Non-pigmented ciliary epithelial cell (primary cell): ENCODE measurements around the gene DDX20.

Source experiments
- DNase-seq: peaks from one replicate; pipeline ENCODE4 v3.0.0-alpha.2; 2010; ENCODE audit warnings: low read depth

The DDX20 gene

DNA sequence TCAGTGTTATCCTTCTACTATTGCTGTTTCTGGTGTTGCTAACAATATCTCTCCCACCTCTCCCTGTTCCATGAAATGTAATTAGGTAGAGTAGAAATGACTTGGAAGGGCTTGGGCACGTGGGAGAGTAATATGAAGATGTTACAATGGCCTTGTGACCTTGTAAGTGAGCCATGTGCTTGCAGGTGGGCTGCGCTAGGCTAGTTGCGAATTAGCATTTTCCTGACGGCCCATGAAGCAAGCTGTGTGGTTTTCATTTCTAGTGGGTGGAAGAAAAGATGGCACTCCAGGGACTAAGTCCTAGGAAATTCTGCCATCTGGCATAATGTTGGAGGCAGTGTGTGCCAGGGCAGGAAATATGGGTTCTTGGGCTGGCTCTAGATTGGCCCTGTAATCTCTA, 7.8 kb upstream of the DDX20 start:
- DNase-seq: no peak

DNA sequence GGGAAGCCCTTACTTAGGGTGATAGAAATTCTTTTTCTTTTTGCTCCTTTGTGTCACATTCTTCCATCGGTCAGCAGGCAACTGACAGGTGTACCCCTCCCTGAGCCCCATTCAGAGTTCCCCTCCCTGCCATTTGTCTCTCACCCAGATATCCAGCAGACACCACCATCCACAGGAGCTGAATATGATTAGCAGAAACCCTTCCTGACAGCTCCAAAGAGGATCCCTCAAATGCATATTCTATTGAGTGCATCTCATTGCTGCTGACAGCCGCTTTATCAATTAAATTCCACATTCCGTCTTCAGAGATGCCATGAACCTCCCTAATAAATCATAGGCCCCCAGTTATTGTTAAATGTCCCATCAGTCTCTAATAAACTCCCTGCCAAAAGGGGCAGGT, 6.1 kb upstream of the DDX20 start:
- DNase-seq: no peak

DNA sequence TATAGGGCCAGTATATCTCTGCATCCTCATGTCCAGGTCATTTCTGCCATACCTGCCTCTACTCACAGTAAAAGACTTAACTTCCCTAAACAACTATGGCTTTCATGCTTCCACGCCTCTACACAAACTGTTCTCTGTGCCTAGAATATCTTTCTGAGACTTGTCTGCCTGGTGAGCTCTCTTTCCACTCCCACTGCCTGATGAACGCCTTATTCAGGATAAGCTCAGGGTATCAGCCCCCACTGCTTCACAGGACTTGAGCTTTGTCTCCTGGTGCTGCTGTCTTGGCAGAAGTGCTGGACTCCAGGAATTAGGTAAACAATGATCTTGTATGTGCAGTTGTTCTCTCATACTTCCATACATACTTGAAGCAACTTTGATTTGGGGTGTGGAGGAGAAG, 4.8 kb upstream of the DDX20 start:
- no peak for DNase-seq

DNA sequence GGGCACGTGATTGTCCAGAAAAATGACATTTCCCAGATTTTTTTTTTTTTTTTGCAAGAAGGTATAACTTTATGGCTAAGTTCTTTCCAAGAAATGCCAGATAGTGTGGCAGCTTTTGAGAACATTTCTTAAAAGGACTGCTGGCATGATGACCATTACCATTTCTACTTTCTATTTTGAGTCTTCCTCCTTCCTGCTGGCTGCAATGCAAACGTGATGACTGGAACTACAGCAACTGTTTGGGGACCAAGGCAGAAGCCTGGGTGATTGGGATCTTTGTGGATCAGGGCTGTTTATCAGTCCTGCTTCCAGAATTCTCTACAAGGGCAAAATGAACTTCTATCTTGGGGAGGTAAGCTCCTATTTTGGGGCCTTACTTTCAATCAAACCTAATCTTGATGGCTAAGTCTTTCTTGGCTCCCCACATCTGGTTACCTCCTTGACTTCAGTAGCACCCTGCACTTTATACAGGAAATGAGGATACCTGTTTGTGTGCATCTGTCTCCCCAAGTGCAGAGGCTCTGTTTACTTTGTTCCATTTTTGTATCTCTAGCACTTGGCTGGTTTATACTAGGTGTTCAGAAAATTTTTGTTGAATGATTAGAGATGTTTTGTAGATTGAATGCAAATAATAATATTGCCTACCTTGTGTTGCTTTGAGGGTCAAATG, 3.7 kb upstream of the DDX20 start:
- no peak for DNase-seq

DNA sequence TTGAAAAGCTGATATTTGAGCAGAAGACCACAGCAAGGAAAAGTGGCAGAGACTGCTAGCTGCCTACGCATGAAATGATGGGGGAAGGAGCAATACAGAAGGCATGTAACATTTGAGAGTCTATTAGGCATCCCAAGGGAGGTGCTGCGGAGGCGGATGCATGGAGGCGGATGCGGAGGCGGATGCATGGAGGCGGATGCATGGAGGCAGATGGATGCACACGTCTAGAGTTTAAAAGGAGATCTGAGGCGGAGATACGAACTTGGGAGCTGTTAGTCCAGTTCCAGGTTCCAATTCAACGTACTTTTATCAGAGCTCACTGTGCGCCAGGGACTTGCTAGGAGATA, 744 bp upstream of the DDX20 start:
- no peak for DNase-seq

DNA sequence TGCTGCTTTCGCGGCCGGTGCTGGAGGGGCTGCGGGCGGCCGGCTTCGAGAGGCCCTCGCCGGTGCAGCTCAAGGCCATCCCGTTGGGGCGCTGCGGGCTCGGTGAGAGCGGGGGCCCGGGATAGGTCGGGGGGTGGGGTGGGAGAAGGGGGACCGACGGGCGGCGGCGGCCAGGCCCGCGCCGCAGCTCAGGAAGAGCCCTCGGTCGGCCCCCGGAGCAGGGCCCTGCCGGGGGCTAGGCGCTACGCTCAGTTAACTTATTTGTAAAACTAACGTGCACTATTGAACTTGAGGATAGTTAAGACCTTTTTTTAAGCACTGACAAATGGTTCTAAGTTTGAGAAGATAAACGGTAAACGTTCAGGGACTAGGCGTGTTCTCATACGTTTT, 418 bp downstream of the DDX20 start:
- DNase-seq: no peak

DNA sequence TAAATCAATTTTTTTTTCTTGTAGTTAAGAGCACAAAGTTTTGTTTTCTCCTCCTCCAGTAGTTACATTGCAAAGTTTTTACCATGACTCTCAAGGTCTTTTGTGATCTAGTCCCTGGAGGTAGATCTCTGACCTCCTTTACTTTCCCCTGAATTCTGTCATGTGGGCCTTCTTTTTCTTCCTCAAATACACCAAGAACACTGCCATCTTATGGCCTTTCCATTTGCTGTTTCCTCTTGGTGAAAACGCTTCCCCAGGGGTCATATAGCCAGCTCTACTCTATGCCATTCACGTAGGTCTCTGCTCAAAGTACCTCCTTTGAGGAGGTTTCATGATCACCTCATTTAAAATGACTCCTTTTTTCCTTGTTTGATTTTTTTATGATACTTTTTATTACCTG, 2.7 kb downstream of the DDX20 start:
- no peak for DNase-seq

DNA sequence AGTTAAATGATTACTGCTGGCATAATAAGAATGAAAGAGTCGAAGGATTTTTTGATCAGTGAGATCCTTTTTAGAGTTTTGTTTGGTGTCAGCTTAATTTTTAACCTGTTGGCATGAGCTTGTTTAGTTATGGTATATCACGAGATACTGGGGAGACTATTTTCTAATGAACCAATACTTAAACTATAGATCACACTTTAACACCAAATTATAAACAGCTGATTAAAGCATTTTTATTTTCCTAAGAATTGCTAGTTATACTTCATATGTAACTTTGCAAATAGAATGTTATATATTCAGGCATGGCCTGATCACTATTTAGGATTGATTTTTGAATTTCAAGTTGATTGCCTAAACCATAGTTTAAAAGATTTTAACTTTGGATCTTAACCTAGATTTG, 6.0 kb downstream of the DDX20 start:
- no peak for DNase-seq

DNA sequence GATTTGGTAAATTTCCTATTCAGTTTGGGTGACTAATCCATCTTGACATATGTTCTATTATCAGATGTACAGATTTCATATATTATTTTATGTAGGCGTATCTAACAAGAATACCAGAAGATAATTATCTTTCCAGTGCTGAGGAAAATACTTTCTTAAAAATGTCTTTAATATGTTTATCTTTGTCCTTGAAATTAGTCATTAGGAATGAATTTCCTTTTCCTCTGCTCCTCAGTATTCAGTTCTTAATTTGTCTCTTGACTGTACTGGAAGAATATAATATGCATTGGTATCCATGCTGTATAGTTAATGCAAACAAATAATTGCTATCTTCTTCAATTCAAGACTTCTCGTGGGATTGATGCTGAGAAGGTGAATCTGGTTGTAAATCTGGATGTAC, 6.6 kb downstream of the DDX20 start:
- no peak for DNase-seq

DNA sequence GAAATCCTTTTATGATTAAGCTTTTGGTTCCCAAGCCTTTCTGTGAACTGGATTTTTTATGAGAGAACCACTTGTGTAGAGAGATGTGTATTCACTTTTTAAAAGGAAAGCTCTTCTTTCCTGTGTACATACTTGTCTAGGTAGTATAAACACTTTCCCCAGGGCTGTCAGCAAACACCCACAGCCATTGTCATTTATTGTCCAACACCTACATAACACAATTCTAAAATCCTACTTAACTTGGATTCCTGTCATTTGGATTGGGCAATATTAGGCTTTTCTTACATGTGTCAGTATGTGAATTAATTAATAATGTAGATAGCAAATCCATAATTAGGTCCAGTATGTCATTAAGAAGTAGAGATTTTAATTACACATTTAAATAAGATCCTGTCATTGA, 12.3 kb downstream of the DDX20 start:
- DNase-seq: no peak

DNA sequence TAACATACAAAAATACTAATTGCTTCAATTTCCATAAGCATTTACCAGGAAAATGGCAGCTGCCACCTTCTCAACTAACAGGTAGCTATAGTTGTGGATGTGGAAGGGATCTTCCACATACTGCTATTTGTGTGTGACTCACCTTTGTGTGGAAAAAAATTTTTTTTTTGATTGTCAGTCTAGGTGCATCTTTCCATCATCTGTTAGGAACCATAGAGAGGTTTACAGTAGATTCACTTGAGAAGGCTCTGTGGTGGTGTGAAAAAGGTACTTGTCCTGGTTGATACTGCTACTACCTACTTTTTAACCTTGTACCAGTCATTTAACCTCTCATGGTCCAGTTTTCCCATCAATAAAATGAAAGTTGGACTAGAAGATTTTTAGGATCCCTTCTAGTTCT, 12.9 kb downstream of the DDX20 start:
- DNase-seq: no peak

DNA sequence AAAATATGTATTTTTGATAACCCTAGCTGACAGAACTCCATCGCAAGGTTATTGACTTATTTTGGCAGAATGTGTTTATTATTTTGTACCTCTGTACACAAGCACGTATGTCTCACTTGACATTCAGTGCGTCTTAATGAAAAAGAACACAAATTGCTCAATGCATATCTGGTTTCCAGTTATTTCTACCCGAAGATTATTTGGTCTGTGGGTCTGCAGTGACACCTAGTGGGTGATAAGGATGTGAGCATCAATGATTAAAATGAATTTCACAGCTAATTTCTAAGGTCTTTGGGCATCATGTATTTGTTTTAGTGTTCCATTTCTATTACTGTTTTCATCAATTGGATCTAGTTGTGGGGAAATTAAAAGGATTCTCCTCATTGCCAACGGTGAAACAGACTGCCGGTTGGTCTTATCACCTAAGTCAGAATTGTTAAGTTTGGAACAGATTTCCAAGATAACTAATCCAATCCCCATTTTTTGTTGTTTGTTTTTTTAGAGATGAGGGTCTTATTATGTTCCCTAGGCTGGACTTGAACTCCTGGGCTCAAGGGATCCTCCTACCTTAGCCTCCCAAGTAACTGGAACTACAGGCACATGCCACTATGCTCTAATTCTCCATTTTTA, 13.9 kb downstream of the DDX20 start:
- DNase-seq: peak; percentile 34

DNA sequence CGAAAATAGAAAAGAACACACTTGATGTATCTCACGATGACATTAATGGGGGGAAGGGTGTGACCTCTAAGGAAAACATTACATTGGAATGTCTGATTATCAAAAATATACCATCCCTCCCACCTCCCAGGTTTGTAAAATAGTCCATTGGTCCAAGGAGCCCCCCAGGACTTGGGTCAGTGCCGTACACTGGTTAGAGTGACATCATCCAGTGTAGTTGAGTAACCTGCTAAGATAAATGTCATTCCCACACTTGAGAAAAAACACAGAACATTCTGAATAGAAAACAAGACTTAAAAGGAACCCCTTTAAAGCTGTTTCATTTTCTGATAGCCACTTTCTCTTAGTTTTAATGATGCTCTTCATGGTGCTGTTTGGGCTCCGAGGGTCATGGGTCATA, 15.2 kb downstream of the DDX20 start:
- no peak for DNase-seq

DNA sequence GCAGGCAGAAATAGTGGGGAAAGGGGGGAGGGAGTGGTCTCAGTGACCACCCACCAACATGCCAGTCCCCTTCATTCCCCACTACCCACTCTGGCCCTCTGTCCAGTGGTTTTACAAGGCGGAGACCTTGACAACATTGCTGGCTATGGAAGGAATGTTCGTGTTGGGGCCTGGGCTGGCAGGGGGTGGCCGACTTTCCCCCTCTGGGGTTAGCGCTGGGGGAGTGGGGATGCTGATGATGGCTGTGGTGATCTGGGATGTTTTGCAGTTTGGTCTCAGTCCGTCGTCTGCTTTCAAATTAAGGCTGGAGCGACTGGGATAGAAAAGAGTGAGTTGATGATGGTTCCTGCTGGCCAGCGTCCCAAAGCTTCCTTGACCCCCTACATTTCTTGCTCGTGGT, 20.3 kb downstream of the DDX20 start:
- DNase-seq: no peak

DNA sequence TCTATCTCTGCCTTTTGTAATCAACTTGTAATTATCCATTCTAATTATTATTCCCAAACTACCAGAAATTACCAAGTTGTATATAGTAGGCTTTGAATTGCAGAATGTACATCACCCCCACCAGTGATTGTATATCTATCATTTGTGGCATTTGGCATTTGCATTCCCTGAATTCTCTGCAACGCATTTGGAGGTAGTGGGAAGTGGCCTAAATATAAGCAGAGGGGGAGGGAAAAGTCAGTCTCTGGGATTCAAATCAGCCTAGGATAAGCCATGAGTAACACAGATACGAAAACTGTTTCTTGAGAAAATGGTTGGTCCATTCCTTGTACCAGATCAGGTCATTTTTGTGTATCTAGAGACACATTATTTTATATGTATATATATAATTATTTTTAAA, 20.7 kb downstream of the DDX20 start:
- DNase-seq: no peak

DNA sequence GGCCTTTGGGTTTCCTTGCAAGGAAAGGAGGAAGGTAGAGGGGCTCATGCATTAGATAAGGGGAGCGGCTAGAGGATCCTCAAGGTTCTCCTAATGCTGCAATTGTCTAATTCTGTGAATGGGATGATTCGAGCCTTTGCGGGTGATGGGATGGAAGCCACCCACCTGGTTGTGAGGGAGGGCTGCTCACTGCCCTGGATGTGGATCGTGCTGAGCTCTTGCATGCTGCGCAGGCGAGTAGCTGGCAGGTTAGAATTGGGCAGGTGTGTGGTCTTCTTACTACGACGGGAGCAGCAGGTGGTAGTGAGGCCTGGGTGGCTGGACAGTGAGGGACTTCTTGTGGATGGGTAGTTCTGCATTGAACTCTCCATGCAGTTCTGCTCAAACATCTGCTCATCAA, 21.2 kb downstream of the DDX20 start:
- DNase-seq: no peak

DNA sequence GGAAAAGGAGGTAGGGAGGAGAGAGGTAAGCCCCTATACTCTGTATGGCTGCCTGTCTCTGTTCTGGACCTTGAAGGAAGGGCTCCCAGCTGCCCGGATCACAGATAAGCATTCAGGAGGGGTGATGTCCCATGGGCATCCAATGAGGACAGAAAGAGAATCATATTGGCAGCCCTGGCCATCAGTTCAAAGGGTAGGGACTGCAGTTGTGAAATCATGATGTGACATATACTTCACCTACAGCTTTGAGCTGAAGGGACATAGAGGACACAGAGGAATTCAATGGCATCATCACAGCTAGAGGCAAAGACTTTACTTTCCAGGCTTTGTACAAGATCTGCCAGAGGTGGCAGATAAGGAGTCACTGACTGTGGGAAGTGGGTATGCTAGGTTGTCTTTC, 21.6 kb downstream of the DDX20 start:
- DNase-seq: no peak

DNA sequence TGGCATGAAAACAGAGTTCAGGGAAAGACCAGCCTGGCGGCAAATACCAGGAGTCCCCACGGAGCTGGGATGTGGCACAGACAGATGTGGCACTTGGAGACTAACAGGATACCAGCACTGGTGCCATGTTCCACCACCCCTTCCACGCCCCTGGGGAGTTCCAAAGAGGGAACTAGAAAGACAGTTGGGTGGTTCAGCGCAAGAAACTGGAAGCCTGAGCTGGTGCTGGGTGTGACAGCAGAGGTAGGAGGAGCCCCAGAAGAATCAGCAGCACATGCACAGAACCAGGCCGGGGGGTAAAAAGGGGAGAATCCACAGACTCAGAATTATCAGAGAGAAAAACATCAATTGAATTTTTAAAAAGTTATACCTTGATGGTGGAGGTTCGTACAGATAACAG, 22.4 kb downstream of the DDX20 start:
- no peak for DNase-seq

DNA sequence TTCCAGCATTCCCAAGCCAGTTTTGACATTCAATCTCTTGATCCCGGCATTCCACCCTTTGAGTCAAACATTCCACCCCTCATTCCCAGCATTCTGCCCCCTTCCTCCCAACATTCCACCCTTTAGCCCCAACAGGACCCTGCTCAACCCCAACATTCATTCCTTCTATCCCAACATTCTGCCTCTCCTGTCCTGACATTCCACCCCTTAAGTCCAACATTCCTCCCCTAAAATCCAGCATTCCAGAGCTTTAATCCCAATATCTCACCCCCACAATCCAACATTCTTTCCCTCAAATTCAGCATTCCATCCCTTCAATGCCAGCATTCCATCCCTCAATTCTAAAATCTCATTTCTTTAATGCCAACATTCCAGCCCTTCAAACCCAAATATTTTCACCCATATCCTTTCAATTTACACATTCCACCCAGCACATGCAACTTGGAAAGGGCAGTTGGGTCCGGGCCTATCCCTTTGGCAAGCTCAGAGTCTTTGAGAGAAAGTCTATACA, 22.9 kb downstream of the DDX20 start:
- no peak for DNase-seq

DNA sequence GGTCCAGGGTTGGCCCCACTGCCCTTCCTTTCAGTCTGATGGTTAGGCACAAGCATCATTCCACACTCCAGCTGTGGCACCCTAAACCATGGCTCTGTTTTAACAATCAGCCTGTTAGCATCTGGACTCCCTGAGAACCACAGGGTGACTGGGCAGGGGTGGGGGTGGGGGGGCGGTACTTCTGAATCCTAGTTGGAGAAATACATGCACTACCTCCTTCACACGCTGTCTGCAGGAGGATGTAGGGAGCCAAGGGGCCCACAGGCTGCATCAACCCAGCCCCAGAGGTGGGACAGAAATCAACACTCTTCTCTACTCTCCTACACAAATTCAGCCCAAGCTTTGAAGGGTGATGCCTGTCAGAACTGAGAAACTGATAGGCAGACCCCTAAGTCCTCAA, 23.8 kb downstream of the DDX20 start:
- no peak for DNase-seq

DNA sequence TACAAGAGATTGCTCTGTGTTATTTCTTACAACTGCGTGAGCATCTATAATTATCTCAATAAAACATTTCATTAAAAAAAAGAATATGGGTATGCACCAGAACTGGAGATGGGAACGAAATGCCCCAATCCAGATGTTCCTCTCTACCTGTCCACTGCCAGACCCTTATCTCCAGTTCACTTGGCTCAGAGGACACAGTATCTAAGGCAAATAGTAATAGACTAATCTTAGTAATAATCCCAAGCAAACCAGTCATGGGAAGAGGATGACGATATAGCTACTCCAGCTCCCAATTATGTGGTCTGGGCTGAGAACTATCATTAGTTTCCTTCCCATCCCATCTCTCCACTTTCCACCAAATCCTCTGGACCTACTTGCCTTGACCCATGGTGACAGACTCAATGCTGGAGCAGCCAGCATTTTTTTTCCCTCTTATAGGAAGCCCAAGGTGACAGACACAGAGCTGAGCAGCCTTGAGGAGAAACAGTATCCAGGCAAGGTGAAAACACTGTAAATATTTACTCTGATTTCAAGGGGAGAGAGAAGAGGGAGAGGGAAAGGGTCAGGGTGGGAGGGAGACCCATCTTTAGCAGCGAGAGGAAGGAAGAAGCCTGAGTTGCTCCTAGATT, 28.7 kb downstream of the DDX20 start:
- no peak for DNase-seq

DNA sequence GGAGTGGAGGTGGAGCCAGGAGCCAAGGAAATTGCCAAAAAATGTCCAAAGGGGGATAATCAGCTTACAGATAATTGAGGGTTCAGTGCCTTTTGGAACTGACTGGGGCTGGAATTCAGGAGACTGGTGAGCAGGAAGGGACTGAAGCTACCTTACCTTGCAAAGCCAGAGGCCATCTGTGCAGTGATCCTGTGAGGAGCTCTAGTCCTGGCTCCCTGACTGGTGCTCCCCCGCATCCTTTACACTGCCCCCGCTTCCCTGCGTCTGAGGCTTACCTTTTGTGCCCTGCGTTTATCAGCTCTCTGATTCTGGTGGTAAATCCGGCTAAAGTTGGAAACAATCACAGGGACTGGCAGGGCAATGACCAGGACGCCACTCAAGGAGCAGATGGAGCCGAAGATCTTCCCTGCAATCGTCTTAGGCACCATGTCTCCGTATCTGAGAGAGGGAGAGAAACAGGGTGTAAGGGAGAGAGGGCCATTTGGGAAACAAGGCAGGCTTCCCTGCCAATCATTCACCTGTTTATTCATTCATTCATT, 31.0 kb downstream of the DDX20 start:
- DNase-seq: no peak

DNA sequence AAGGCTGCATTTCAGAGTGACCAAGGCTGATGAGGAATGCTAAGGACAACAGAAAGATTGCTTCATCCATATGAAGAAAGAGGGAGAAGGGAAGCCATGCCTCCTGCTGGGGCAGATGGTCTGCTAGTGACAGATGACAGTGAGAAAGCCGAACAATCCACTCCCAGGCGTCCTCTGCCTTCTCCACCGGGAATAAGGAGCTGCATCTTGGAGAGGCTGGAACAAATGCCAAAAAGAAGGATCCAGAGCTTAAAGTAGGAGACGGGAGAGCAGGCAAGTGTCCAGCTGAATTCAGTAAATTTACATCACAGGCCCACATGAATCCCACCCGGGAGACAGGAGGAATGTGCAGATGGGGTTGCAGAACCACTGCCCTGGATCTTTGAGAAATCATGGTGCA, 33.4 kb downstream of the DDX20 start:
- DNase-seq: no peak
